HL-60 (cell line): ENCODE data around the gene DDIT3.

Experiments used
- CTCF ChIP-seq: IDR thresholded peaks from one replicate; pipeline ENCODE4 v1.5.1; 2011; ENCODE audit warnings: low read length, control low read depth, inconsistent platforms; ENCODE audit not compliant: insufficient read depth
- GABPA ChIP-seq: IDR thresholded peaks from 2 replicates; pipeline ENCODE4 v1.6.1; 2012; ENCODE audit warnings: low read depth
- POLR2AphosphoS5 ChIP-seq: IDR thresholded peaks from 2 replicates; pipeline ENCODE4 v1.6.1; 2012; ENCODE audit warnings: low read depth
- REST ChIP-seq: IDR thresholded peaks from 2 replicates; pipeline ENCODE4 v1.6.1; 2012; ENCODE audit warnings: low read depth; ENCODE audit not compliant: insufficient replicate concordance

GRCh38 chr12:57550641-57551549 lies 30.6 kb upstream of the DDIT3 start:
- no peak for TF ChIP-seq CTCF
- TF ChIP-seq REST = no peak
- no peak for TF ChIP-seq GABPA
- TF ChIP-seq POLR2AphosphoS5 = no peak
